Stimulated activated CD4-positive, alpha-beta T cell treated with anti-CD3 and anti-CD28 coated beads, TNF-alpha, amount 100 ng/mL, for 1 hour (primary cell): Measurements from ENCODE around the gene SH2D3A.
"Not testable (repeated sequence)": the region's sequence is repeated elsewhere in the genome, so short reads cannot be mapped to it uniquely, and the experiment has no call there.

ENCODE experiments used
- DNase-seq, 3 donors: peaks; one replicate each; pipeline ENCODE4 v3.0.0-alpha.2; 2020; ENCODE audit warnings: low read depth in 3 of 3, low spot score in 1 of 3

Gene SH2D3A

DNA sequence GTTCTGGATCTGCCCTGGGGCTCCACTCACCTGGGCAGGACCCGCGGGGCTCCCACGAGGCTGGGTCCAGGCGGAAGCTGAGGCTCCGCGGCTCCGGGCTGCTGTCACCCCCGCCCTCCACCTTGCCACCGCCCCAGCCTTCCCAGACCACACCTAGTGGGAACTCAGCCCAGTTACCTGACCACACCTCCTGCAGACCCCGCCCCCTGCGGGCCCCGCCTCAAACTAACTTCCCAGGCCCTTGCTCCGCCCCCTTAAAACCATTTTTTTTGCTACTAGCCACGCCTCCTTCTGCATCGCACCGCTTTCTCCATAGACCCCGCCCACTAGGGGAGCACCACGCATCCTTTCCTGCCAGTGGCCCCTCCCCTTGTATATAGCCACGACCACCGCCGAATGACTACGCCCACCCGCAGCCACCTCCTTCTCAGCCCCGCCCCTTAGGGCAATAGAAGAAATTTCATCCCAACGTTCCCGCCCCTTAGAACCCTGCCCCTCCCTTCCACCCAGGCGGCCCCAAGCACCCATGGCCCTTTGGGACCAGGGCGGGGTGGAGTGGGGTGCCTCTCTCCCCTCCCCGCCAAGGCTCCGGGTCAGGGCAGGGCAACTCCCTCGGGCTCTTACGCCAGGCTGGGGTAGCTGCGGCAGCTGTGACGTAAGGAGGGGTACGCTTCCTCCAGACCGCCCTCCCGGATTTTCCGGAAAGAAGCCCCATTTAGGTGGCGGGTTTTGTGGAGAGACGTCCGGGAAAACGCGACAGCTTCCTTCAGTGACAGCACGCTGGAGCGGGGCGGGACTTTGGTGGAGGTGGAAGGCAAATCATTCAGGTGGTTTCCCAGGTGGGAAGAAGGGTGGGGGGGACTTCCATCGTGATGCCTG, at the start of gene SH2D3A:
TSS of gene SH2D3A (minus strand) at position 79 of the 879 bp plus-strand sequence. CDS start 3,687 bp downstream, outside the sequence.
- peak; percentile 90 to 92 (median 91) for DNase-seq

DNA sequence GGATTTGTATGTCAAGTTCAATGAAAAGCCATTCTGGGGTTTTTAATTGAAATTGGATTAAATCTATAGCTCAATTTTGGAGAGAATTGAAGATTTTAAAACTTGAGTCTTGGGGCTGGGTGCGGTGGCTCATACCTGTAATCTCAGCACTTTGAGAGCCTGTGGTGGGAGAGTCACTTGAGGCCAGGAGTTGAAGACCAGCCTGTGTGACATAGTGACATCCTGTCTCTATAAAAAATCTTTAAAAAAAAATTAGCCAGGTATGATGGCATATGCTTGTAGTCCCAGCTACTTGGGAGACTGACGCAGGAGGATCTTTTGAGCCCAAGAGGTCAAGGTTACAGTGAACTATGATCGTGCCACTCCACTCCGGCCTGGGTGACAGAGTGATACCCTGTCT, 46.4 kb upstream of the SH2D3A start:
- no peak for DNase-seq

DNA sequence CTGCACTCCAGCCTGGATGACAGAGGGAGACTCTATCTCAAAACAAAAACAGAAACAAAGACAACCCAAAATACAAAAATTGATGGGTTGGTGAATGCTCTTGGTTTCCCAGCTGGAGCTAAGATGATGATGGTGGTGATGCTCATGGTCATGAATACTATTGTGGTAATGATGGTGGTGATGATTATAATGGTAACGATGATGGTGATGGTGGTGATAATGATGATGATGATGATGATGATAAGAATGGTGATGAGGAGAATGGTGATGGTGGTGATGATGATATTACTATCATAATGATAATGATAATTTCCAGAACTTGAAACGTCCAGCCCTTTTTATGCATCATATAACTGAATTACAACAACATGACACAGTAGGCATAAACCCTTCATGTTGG, 45.4 kb upstream of the SH2D3A start:
- no peak for DNase-seq

DNA sequence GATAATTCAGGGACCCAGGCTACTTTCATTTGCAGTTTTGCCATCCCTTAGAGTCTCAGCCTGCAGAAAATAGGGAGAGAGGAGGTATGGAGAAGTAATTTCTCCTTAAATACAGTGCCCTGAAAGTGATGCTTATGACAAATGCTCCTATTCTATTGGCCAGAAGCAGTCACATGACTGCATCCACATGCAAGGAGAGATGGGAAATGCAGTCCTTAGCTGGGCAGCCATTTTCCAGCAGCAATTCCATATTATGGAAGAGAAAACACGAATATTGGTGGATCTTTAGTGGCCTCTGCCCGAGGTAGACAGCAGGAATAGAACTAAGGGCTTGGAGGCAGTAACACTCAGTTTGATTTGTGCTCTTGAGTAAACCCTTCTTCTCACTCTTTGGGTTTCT, 44.7 kb upstream of the SH2D3A start:
- DNase-seq: no peak

DNA sequence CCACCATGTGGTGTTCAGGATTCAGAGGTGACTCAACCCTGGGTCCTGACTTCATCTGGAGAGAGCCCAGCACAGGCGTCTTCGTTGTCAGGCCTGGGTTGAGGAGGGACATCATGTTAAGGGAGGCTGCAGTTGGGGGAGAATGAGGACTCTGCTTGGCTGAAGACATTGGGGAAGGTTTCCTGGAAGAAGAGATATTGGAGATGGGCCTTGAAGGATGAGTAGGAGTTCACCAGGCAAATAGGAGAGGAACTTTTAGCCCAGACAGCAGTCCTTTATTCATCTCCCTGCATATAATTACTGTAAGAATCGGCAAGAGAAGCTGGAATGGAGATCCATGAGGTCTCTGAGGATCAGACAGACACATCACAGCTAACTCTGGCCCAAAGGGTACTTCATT, 44.1 kb upstream of the SH2D3A start:
- no peak for DNase-seq

DNA sequence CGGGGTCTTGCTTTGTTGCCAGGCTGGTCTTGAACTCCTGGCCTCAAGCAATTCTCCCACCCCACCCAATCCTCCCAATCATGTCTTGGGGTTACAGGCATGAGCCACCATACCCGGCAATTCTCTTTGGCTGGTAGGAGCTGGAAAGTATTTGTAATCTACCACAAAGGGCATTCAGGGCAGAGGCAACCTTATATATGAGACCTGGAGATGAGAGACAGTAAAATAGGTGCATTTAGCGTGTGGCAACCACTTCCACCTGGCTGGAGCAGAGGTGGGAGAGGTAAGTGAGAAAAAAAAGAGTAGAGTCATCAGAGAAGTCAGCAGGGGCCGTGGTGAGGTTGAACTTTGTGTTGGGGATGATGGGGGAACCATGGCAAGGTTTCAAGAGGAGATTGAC, 42.0 kb upstream of the SH2D3A start:
- DNase-seq: no peak

DNA sequence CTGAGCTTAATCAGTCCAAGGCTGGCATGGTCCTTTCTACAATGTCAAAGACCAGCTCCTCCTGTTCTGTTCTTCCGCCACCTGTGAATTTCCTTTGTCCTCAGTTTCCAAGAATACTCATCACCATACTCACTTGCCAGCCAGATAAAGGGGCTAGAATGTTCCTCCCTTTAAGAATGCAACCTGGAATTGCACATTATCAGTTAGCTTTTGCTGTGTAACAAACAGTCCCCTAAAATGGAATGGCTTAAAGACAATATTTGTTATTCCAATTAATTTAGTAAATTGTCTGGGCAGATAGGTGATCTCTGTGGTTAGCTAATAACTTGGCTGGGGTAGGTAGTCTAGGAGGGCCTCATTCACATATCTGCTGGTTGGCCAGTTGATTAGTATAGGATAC, 41.3 kb upstream of the SH2D3A start:
- DNase-seq: no peak

DNA sequence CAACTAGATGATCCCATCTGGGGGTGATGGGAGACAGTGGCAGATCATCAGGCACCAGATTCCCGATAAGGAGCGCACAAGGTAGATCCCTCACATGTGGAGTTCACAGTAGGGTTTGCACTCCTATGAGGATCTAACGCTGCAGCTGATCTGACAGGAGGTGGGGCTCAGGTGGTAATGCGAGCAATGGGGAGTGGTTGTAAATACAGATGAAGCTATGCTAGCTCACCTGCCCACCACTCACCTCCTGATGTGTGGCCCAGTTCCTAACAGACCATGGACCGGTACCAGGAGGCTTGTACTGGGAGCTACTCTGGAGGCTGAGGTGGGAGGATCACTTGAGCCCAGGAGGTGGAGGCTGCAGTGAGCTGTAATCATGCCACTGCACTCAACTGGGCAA, 40.1 kb upstream of the SH2D3A start:
- no peak for DNase-seq

DNA sequence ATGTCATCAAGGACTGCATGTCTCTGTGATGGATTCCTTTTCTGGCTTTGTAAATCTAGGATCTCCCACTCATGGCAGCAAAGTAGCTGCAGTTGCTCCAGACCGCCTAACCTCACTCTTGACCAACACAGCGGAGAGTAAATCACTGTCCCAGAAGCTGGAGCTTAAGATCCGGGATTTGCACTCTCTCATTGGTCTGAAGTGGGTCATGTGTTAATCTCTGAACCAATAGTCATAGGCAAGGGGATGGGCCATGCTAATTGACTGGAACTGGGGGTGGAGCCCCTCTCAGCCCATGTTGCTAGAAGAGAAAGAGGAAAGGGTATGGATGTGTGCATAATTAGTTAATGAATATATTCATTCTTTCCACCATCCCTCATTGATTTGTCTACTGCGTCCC, 39.3 kb upstream of the SH2D3A start:
- no peak for DNase-seq

DNA sequence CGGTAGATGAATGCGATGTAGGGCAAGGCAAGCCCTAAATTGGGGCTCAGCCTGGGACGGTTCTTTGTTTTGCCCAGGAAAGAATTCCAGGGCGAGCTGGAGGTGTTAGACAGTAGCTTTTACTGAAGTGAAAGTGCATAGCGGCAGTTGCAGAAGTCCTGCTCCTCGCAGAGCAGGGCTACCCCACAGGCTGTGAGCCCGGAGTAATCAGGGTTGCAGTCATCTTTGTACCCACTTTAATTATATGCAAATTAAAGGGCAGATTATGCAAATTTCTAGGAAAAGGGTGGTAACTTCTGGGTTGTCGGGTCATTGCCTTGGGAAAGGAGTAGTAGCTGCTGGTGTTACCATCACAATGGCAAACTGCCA, 35.8 kb upstream of the SH2D3A start:
- no peak for DNase-seq

DNA sequence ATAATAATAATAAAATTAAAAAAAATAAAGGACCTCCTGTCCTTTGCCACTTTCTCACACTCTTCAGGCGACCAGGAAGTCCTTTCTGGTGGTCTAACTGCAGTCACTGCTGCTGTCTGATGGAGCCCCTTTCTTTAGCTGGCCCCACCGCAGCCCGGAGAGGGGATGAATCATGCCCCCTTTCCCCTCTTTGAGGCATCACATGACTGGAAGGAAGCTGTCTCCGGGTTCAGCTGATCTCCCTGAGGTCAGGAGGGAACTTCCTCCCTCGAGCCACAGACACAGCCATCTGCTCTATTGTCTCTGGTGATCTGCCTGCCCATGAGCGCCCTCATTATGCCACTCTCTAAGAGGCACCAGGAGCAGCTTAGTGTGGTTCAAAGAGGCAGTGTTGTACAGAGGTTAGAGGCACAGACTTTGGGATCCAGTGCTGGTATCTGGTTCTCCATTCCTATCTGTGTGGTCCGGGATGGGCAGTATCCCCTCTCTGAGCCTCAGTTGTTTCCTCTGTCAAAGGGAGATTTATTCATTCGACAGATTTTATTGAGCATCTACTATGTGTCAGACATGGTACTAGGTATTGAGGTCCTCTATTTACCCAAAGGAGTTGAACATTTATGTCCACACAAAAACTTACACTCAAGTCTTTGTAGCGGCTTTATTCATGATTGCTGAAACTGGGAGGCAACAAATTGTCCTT, 35.3 kb upstream of the SH2D3A start:
- peak; percentile 35 to 55 (median 39) for DNase-seq

DNA sequence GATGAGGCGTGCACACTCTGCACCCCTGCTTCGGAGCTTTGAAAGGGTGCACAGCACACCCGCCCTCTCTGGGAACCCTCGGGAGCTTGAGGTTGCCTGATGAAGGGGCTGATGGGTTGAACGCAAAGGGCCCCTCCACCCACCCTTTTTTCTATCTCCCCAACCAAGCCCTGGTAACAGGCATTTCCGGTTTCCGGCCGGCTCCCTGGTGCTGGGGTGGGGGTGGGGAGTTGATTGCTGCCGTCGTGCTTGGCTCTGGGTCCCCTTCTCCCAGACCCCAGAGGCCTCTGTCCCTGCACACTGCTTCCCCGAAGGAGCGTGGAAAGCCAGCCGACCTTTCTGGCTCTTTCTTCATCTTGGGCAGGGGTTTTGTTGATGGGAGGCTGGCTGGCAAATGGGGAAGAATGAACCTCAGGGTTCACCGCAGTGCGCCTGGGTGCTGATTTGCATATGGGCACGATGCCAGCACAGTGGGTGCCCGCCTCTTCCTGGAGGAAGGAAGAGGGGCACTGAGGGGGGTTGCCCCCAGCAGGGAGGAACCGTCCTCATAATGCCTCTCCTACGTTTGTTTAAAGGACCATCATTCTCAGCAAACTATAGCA, 34.4 kb upstream of the SH2D3A start:
- DNase-seq: peak; percentile 59 to 71 (median 67)

DNA sequence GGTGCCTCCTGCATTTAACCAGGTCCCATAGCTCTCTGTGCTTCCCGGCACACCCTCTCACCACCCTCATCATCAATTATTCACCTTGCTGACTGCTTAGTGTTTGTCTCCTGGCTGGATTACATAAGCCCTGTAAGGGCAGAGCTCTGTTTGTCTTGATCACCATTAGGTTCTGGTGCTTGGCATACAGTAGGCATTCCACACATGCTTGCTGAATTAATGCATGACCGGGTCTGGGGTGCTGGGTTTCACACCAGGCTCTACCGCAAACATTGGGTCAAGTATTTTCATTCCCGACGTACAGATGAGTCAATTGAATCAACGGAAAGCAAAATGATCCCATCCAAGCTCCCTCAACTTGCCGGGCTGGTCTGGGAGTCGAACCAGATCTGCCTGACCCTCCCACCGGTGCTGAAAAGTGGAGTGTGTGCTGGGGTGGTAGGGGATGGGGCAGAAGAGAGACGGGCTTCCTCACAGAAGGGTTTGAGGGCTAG, 33.8 kb upstream of the SH2D3A start:
- no peak for DNase-seq

DNA sequence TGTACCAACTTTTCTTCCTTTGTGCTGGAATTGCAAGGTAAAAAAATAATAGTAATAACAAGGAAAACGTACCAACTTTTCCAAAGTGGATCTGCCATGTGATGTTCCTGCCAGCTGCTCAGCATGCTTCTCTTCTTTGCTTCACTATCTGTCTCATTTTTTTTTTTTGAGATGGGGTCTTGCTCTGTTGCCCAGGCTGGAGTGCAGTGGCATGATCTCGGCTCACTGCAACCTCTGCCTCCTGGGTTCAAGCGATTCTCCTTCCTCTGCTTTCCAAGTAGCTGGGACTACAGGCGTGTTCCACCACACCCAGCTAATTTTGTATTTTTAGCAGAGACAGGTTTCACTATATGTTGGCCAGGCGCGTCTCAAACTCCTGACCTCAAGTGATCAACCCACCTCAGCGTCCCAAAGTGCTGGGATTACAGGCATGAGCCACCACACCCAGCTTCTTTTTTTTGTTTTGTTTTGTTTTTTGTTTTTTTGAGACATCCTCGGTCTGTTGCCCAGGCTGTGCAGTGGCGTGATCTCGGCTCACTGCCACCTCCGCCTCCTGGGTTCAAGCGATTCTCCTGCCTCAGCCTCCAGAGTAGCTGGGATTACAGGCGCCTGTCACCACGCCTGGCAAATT, 33.0 kb upstream of the SH2D3A start:
- not testable (repeated sequence) for DNase-seq

DNA sequence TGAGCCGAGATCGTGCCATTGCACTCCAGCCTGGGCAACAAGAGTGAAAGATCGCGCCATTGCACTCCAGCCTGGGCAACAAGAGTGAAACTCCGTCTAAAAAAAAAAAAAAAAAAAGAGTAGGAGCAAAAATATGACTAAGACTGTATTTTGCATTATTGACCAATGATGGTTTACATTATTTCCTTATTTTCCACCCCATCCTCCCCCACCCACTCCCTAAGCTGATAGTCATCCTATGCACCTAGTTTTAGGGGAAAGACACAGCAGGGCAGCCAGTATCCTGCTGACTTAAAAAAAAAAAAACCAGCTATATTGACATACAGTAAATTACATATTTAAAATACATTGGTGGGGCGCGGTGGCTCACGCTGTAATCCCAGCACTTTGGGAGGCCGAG, 30.4 kb upstream of the SH2D3A start:
- no peak for DNase-seq

DNA sequence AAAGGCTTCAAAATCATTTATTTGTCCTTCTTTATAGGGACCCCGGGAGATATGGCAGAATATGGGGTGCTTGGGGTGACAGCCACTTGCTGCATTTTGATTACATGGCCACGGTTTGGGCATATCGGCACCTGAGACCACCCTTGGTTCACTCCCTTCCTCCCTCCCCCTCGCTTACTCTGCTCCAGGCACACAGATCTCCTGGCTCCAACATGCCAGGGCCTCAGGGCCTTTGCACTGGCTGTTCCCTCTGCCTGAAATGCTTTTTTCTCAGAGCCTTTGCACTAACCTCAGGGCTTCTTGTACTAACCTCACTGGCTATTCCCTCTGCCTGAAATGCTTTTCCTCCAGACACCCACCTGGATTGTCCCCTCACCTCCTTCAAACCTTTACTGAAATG, 29.0 kb upstream of the SH2D3A start:
- DNase-seq: no peak

DNA sequence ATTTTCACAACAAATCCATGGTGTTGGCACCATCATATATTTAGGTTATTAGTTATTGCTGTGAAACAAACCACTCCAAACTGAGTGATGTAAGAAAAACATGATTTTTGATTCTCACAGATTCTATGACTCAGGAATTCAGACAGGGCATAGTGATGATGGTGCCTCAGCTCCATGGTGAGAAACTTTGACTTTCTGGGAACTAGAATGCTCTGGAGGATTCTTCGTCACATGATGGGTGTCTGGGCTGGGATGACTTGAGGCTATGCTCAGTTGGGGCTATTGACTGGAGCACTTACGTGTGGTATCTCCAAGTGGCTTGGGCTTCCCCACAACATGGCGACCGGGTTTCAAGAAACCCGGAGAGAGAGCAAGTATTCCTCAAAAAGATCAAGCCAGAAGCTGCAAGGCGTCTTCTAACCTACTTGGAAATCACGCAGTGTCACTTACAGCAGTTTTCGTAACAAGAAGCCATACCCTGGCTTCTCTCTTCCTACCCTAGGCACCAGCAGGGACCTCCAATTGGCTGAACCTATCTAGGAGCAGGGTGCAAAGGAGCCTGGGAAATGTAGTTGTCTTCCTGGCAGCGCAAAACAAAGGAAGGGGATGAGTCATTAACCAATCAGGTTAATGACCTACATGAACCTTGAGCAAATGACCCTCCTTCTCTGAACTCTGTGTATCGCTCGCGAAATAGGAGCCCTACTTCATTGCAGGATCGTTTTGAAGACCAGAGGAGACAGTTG, 27.6 kb upstream of the SH2D3A start:
- no peak for DNase-seq

DNA sequence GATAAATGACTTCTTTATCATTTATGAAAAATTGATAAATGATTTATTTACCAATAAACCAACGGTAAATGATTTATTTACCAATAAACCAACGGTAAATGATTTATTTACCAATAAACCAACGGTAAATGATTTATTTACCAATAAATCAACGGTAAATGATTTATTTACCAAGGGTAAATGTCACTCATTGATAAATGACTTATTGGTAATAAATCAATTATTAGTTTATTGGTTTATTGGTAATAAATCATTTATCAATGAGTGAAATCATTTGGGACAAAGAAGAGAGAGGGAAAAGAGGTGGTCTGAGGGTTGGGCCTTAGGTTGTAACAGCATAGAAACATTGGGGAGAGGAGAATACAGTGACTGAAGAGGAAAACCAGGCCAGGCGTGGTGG, 26.7 kb upstream of the SH2D3A start:
- no peak for DNase-seq

DNA sequence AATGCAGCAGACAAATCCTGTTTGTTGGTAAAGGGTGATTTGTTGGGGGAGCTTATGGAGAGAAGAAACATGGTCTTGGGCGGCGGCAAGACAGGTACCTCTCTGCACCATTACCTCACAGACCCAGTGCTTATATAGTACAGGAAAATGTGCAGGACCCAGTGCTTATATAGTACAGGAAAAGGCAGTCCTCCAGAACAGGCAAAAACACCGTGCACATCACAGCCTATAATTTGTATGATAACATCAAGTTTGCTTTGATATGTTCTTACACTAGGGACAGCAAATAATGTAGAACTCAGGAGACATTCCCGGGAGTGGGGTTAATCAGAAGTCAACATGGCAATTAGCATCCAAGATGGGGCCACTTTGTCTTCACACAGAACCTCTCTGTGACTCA, 26.2 kb upstream of the SH2D3A start:
- no peak for DNase-seq

DNA sequence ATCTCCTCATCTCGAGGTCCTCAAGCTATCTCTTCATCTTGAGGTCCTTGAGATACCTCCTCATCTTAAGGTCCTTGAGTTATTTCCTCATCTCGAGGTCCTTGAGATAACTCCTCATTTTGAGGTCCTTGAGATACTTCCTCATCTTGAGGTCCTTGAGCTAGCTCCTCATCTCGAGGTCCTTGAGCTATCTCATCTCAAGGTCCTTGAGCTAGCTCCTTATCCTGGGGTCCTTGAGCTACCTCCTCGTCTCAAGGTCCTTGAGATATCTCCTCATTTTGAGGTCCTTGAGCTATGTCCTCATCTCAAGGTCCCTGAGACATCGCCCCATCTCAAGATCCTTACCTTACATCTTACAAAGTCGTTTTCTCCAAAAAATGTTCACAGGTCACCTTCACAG, 24.0 kb upstream of the SH2D3A start:
- no peak for DNase-seq
